HEK293 (cell line): ENCODE results near the gene SLC1A1.

ENCODE experiments used
- CTCF ChIP-seq: fragments of 450-650 bp; formaldehyde crosslinking; IDR thresholded peaks from 2 replicates; pipeline ENCODE4 v1.5.1; 2016; ENCODE audit warnings: missing biosample characterization, missing genetic modification characterization
- OVOL3 ChIP-seq: fragments of 450-650 bp; formaldehyde crosslinking; IDR thresholded peaks from 2 replicates; pipeline ENCODE4 v1.5.1; 2016; ENCODE audit warnings: missing biosample characterization, missing genetic modification characterization
- PATZ1 ChIP-seq: fragments of 450-650 bp; formaldehyde crosslinking; IDR thresholded peaks from 2 replicates; pipeline ENCODE4 v1.5.1; 2016; ENCODE audit warnings: missing biosample characterization, missing genetic modification characterization
- PRDM4 ChIP-seq: fragments of 450-650 bp; formaldehyde crosslinking; IDR thresholded peaks from 2 replicates; pipeline ENCODE4 v1.5.1; 2017; ENCODE audit warnings: missing biosample characterization, missing genetic modification characterization
- REST ChIP-seq: fragments of 450-650 bp; formaldehyde crosslinking; IDR thresholded peaks from 2 replicates; pipeline ENCODE4 v1.5.1; 2016; ENCODE audit warnings: missing biosample characterization, missing genetic modification characterization
- SCRT2 ChIP-seq: fragments of 450-650 bp; formaldehyde crosslinking; IDR thresholded peaks from 2 replicates; pipeline ENCODE4 v1.5.1; 2016; ENCODE audit warnings: missing biosample characterization, missing genetic modification characterization
- ZNF274 ChIP-seq, 2 experiments: fragments of 200-500 bp in 1 of 2; fragments of 450-650 bp in 1 of 2; sonication (Bioruptor generic) in 1 of 2; formaldehyde crosslinking in 1 of 2; IDR thresholded peaks; 2 replicates each; pipeline versions ENCODE4 v1.5.1 to v1.6.1; 2014 to 2016; ENCODE audit warnings: borderline replicate concordance in 1 of 2, inconsistent platforms in 1 of 2, low read length in 1 of 2, missing biosample characterization in 1 of 2, missing genetic modification characterization in 1 of 2
- ZNF280C ChIP-seq: fragments of 450-650 bp; formaldehyde crosslinking; IDR thresholded peaks from 2 replicates; pipeline ENCODE4 v1.5.1; 2016; ENCODE audit warnings: missing biosample characterization, missing genetic modification characterization
- ZSCAN16 ChIP-seq: fragments of 450-650 bp; formaldehyde crosslinking; IDR thresholded peaks from 2 replicates; pipeline ENCODE4 v1.5.1; 2016; ENCODE audit warnings: missing biosample characterization, missing genetic modification characterization

GRCh38 chr9:4507306-4508130 is 17.2 kb downstream of the SLC1A1 start:
- TF ChIP-seq CTCF (no peak), REST (tag by site-specific recombination) (no peak), OVOL3 (tag by site-specific recombination) (no peak), PATZ1 (no peak), ZSCAN16 (no peak), ZNF274 (IDR thresholded peaks at IDR 0.05; ENCODE audit: low read length) (no peak), ZNF274 (tag by site-specific recombination; IDR thresholded peaks at IDR 0.05; ENCODE audit: borderline replicate concordance) (no peak), PRDM4 (tag by site-specific recombination) (no peak), SCRT2 (no peak), ZNF280C (tag by site-specific recombination) (no peak)
